GM06990 (cell line): Measurements from ENCODE around the gene TRAF3IP1.

Experiments used
- DNase-seq: peaks from one replicate; pipeline ENCODE4 v3.0.0-alpha.2; 2011; ENCODE audit not compliant: insufficient read length; ENCODE audit errors: extremely low read depth
- H3K27me3 ChIP-seq: replicated peaks from 2 replicates; pipeline ENCODE4 v1.6.0; 2011; ENCODE audit warnings: low read length; ENCODE audit not compliant: control insufficient read depth, insufficient read depth
- H3K36me3 ChIP-seq: 2 replicates; pipeline ENCODE4 v1.5.1; 2011; ENCODE audit warnings: low read length; ENCODE audit not compliant: control insufficient read depth, insufficient read depth
- H3K4me3 ChIP-seq: replicated peaks from 2 replicates; pipeline ENCODE4 v1.5.1; 2011; ENCODE audit warnings: low read depth, mild to moderate bottlenecking, control low read depth, low read length
- CTCF ChIP-seq: IDR thresholded peaks from 2 replicates; pipeline ENCODE4 v1.5.1; 2011; ENCODE audit warnings: low read length, control low read depth, mild to moderate bottlenecking, inconsistent platforms; ENCODE audit not compliant: insufficient read depth, poor library complexity, severe bottlenecking

The TRAF3IP1 gene

GRCh38 chr2:238350150-238350897 is 30.0 kb downstream of the TRAF3IP1 start:
- Histone ChIP-seq H3K4me3 (no peak overlapping the region), H3K36me3 (peaks cover 2% of the 10 kb centered on the region; the same call in 1 of the 2 replicates), H3K27me3 (no peaks in the 10 kb centered on the region)
- no peak for DNase-seq
- no peak for TF ChIP-seq CTCF

GRCh38 chr2:238351315-238351714 is 31.0 kb downstream of the TRAF3IP1 start:
- peaks cover 2% of the 10 kb centered on the region; the same call in 1 of the 2 replicates for H3K36me3 ChIP-seq

GRCh38 chr2:238352361-238352760 is 32.0 kb downstream of the TRAF3IP1 start:
- no peak for DNase-seq
- Histone ChIP-seq H3K27me3 (no peaks in the 10 kb centered on the region), H3K4me3 (no peak overlapping the region), H3K36me3 (peaks cover 2% of the 10 kb centered on the region; the same call in 1 of the 2 replicates)
- no peak for TF ChIP-seq CTCF

More at GRCh38 chr2:238351315-238351714, 31.0 kb downstream of the TRAF3IP1 start:
- DNase-seq = no peak
- Histone ChIP-seq H3K27me3 (no peaks in the 10 kb centered on the region), H3K4me3 (no peak overlapping the region)
- TF ChIP-seq CTCF = no peak

GRCh38 chr2:238358769-238359168 is 38.5 kb downstream of the TRAF3IP1 start:
- TF ChIP-seq CTCF = no peak
- Histone ChIP-seq H3K4me3 (no peak overlapping the region), H3K27me3 (no peaks in the 10 kb centered on the region), H3K36me3 (no peaks in the 10 kb centered on the region; the same call in 1 of the 2 replicates)
- DNase-seq = no peak

GRCh38 chr2:238359403-238359802 is 39.1 kb downstream of the TRAF3IP1 start:
- H3K36me3 ChIP-seq = no peaks in the 10 kb centered on the region; the same call in 1 of the 2 replicates
- no peaks in the 10 kb centered on the region for H3K27me3 ChIP-seq
- H3K4me3 ChIP-seq = no peak overlapping the region
- DNase-seq = no peak
- no peak for TF ChIP-seq CTCF
